ENCODE data around the gene FOSL1. TPM values are rescaled to one million over a fixed set of nuclear protein-coding genes. Genes with fewer than 3 reads are reported as not detected.
A peak's percentile ranks its signal among the peaks of the same experiment; 100 is the strongest.

FOSL1 gene
- total and polyA plus RNA-seq, 2 donors (not counting 1 experiment from before 2014, with no cell fraction given): 2.3 TPM; not detected in 1

GRCh38 chr11:65941720-65942310 is 41.6 kb upstream of the FOSL1 start:
- Histone ChIP-seq H2AFZ (ENCODE audit: insufficient read depth, low read depth, low read length, poor library complexity, severe bottlenecking) (peak overlapping the region; percentile 41), H3K36me3 (replicated peaks in 1 of 2; ENCODE audit: control extremely low read depth in 1 of 2, control insufficient read depth in 1 of 2, extremely low read depth in 1 of 2, insufficient read depth in 2 of 2, low read length in 1 of 2) (no peaks in the 10 kb centered on the region), H3K9me3 (ENCODE audit: control extremely low read depth in 1 of 3, control insufficient read depth in 2 of 3, insufficient read depth in 1 of 3, low read length in 2 of 3) (no peaks in the 10 kb centered on the region), H3K4me1 (ENCODE audit: control insufficient read depth in 2 of 2, insufficient read depth in 2 of 2, low read length in 2 of 2) (peaks cover 7 to 12% of the 10 kb centered on the region in 2 donors), H4K20me1 (ENCODE audit: control insufficient read depth, insufficient read depth, low read length, poor library complexity, severe bottlenecking) (no peaks in the 10 kb centered on the region), H3K79me2 (ENCODE audit: control insufficient read depth, insufficient read depth, low read length) (no peaks in the 10 kb centered on the region), H3K9ac (ENCODE audit: low read length) (no peak overlapping the region), H3K4me2 (replicated peaks; ENCODE audit: low read depth, low read length, poor library complexity, severe bottlenecking) (peak overlapping the region; percentile 32), H3K27ac (ENCODE audit: low read length in 2 of 2) (no peak overlapping the region), H3K27me3 (replicated peaks in 1 of 4; ENCODE audit: control extremely low read depth in 1 of 4, control insufficient read depth in 3 of 4, insufficient read depth in 4 of 4, low read length in 3 of 4) (peaks cover 0 to 3% (median 0%) of the 10 kb centered on the region in 4 experiments), H3K4me3 (ENCODE audit: control extremely low read depth in 1 of 5, extremely low read depth in 1 of 5, insufficient read depth in 1 of 5, low read depth in 2 of 5, low read length in 4 of 5) (no peak overlapping the region)
- no peaks in the 10 kb centered on the region for H3K9me3 Mint-ChIP-seq (ENCODE audit: insufficient read depth)
- CTCF ChIA-PET: interaction anchor here (0.8 kb wide), 1 partner anchor 56 kb away, joined by 3 read pairs; no protein-coding TSS in a partner anchor
- H3K4me3 Mint-ChIP-seq: peak overlapping the region; percentile 6
- no peak for ATAC-seq (ENCODE audit: low read depth)
- H3K4me1 Mint-ChIP-seq: peaks cover 13% of the 10 kb centered on the region
- H3K27me3 Mint-ChIP-seq: no peaks in the 10 kb centered on the region
- POLR2A ChIA-PET: no interaction called here
- peak overlapping the region; percentile 39 for H3K27ac Mint-ChIP-seq
- DNase-seq: no peak
- 90% methylated on average over 7 of the region's 9 CpGs for WGBS (ENCODE audit: insufficient coverage)
- intact Hi-C loops (cut with micrococcal nuclease): no loop called here
- TF ChIP-seq EZH2 (IDR thresholded peaks at IDR 0.05; ENCODE audit: borderline replicate concordance, insufficient read depth, low read depth, low read length, poor library complexity, severe bottlenecking) (no peak), CTCF (IDR thresholded peaks at IDR 0.05) (no peak)

GRCh38 chr11:65937766-65938165 is 37.6 kb upstream of the FOSL1 start:
- Mint-ChIP-seq H3K27me3 (no peaks in the 10 kb centered on the region), H3K4me1 (peaks cover 13% of the 10 kb centered on the region), H3K9me3 (ENCODE audit: insufficient read depth) (no peaks in the 10 kb centered on the region), H3K4me3 (no peak overlapping the region), H3K27ac (no peak overlapping the region)
- no peak overlapping the region for H3K4me3 ChIP-seq (ENCODE audit: control extremely low read depth in 1 of 5, extremely low read depth in 1 of 5, insufficient read depth in 1 of 5, low read depth in 2 of 5, low read length in 4 of 5)
- no peak for DNase-seq
- POLR2A ChIA-PET: no interaction called here
- CTCF ChIA-PET: interaction anchor here (2.0 kb wide), 1 partner anchor 37 kb away, joined by 5 read pairs; the partner anchor contains the start of gene FOSL1
- no peak overlapping the region for H3K9ac ChIP-seq (ENCODE audit: low read length)
- H3K9me3 ChIP-seq (ENCODE audit: control extremely low read depth in 1 of 3, control insufficient read depth in 2 of 3, insufficient read depth in 1 of 3, low read length in 2 of 3): no peaks in the 10 kb centered on the region
- no peak overlapping the region for H3K4me2 ChIP-seq (replicated peaks; ENCODE audit: low read depth, low read length, poor library complexity, severe bottlenecking)
- no peak for TF ChIP-seq EZH2 (IDR thresholded peaks at IDR 0.05; ENCODE audit: borderline replicate concordance, insufficient read depth, low read depth, low read length, poor library complexity, severe bottlenecking)
- no peak for TF ChIP-seq CTCF (IDR thresholded peaks at IDR 0.05)
- intact Hi-C loops (cut with micrococcal nuclease): no loop called here
- H3K27ac ChIP-seq (ENCODE audit: low read length in 2 of 2): no peak overlapping the region
- no peak overlapping the region for H2AFZ ChIP-seq (ENCODE audit: insufficient read depth, low read depth, low read length, poor library complexity, severe bottlenecking)
- H3K4me1 ChIP-seq (ENCODE audit: control insufficient read depth in 2 of 2, insufficient read depth in 2 of 2, low read length in 2 of 2): peaks cover 7 to 12% of the 10 kb centered on the region in 2 donors
- WGBS (ENCODE audit: insufficient coverage): 56% methylated on average over 3 of the region's 4 CpGs
- no peaks in the 10 kb centered on the region for H3K79me2 ChIP-seq (ENCODE audit: control insufficient read depth, insufficient read depth, low read length)
- H4K20me1 ChIP-seq (ENCODE audit: control insufficient read depth, insufficient read depth, low read length, poor library complexity, severe bottlenecking): no peaks in the 10 kb centered on the region
- no peak for ATAC-seq (ENCODE audit: low read depth)
- no peaks in the 10 kb centered on the region for H3K36me3 ChIP-seq (replicated peaks in 1 of 2; ENCODE audit: control extremely low read depth in 1 of 2, control insufficient read depth in 1 of 2, extremely low read depth in 1 of 2, insufficient read depth in 2 of 2, low read length in 1 of 2)
- peaks cover 0 to 3% (median 0%) of the 10 kb centered on the region in 4 experiments for H3K27me3 ChIP-seq (replicated peaks in 1 of 4; ENCODE audit: control extremely low read depth in 1 of 4, control insufficient read depth in 3 of 4, insufficient read depth in 4 of 4, low read length in 3 of 4)
